WI38 (cell line): ENCODE results near the gene AGER.
"Not testable (repeated sequence)": the region's sequence is repeated elsewhere in the genome, so short reads cannot be mapped to it uniquely, and the experiment has no call there.

ENCODE experiments used
- H3K4me3 ChIP-seq: 2 replicates; pipeline ENCODE4 v1.5.1; 2011; ENCODE audit warnings: low read depth, mild to moderate bottlenecking, control low read depth, low read length
- TF ChIP-seq, protein P1 (sequence below): IDR thresholded peaks from 2 replicates; pipeline ENCODE4 v1.5.1; 2012; ENCODE audit warnings: low read depth, mild to moderate bottlenecking, control low read depth, low read length

Gene AGER

DNA sequence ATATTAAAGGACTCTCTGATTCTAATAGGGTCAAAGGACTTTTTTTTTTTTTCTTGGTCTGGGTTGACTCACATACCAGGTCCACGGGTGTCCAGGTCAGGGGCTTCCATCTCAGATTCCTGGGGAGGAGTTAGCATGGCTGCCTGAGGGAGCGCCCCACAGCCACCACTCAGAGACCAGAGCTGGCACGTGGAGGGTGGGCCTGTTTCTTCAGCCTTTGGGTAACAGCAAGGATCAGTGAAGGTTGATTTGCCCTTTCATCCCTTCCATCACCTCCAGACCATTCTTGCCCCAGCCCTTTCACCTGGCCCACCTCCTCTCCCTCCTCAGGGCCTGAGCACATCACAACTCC, 14.3 kb upstream of the AGER start:
- TF ChIP-seq, protein P1, sequence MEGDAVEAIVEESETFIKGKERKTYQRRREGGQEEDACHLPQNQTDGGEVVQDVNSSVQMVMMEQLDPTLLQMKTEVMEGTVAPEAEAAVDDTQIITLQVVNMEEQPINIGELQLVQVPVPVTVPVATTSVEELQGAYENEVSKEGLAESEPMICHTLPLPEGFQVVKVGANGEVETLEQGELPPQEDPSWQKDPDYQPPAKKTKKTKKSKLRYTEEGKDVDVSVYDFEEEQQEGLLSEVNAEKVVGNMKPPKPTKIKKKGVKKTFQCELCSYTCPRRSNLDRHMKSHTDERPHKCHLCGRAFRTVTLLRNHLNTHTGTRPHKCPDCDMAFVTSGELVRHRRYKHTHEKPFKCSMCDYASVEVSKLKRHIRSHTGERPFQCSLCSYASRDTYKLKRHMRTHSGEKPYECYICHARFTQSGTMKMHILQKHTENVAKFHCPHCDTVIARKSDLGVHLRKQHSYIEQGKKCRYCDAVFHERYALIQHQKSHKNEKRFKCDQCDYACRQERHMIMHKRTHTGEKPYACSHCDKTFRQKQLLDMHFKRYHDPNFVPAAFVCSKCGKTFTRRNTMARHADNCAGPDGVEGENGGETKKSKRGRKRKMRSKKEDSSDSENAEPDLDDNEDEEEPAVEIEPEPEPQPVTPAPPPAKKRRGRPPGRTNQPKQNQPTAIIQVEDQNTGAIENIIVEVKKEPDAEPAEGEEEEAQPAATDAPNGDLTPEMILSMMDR: no peak
- no peak overlapping the region for H3K4me3 ChIP-seq

GRCh38 chr6:32196682-32197616, 12.9 kb upstream of the AGER start:
- TF ChIP-seq, protein P1: 0 out of 2 replicates have a peak, but pooled peaks have one; percentile 5
- H3K4me3 ChIP-seq: peak overlapping the region; percentile 87

- H3K4me3 ChIP-seq: peak overlapping the region; percentile 87
- TF ChIP-seq, protein P1: no peak
Measured at GRCh38 chr6:32195902-32196681, 12.0 kb upstream of the AGER start.

- TF ChIP-seq, protein P1: peak; percentile 26; the same call in 1 of the 2 replicates
- H3K4me3 ChIP-seq: no peak overlapping the region; the same call in 1 of the 2 replicates
Measured at GRCh38 chr6:32195652-32195901, 11.5 kb upstream of the AGER start.

DNA sequence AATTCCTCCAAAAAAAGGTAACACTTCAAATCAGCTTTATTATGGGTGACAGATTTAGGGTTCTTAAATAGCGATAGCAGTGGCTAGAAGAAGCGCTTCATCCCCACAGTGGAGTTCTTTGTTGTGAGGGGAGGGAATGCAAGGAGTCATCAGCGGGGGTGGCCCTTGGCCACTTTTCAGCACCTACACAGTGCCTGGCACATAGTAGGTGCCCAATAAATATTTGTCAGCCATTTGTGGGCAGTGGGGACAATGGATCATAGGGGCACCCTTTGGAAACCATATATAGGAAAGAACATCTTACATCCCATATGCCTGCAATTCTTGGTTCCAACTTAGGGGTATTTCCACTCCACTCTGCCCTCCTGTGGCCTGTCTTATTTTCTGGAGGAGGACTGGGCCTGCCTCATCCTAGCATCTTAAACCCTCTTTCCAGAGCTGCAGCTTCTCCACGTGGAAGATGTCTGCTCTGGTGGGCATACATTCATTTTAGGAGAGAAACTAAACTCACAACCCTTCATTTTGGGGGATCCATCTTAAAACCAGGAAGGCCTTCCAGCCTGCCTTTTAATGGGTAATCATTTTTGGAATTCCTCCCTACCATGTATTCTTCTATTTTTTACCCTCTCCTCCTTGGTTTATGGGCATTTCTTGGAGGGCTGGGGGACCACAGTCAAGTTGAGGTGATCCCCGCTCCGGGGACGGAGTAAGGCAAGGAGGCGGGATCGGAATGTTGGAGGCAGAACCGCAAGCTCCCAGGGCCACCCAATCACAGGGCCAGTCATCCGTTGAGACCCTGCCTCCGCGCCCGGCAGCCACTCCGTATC, 11.0 kb upstream of the AGER start:
- H3K4me3 ChIP-seq: peak overlapping the region; percentile 46
- TF ChIP-seq, protein P1: peak; percentile 45

GRCh38 chr6:32194388-32194787, 10.3 kb upstream of the AGER start:
- no peak overlapping the region for H3K4me3 ChIP-seq
- TF ChIP-seq, protein P1: no peak

- H3K4me3 ChIP-seq: not testable (repeated sequence)
Measured at GRCh38 chr6:32193096-32193495, 9.0 kb upstream of the AGER start.
